ENCODE measurements around the gene SLC38A9. TPM values are rescaled to one million over a fixed set of nuclear protein-coding genes. Genes with fewer than 3 reads are reported as not detected.
A peak's percentile ranks its signal among the peaks of the same experiment; 100 is the strongest.

SLC38A9 gene
- total RNA-seq, 2 donors from 2014 or later: 14.8 to 20.8 TPM

- Histone ChIP-seq H3K27me3 (replicated peaks; ENCODE audit: insufficient read depth) (no peaks in the 10 kb centered on the region), H3K4me3 (no peak overlapping the region), H3K36me3 (no peaks in the 10 kb centered on the region), H3K9me3 (no peaks in the 10 kb centered on the region), H3K27ac (peak overlapping the region in 1 of 2 donors; percentile 49), H3K4me1 (replicated peaks) (no peaks in the 10 kb centered on the region)
- no peak for DNase-seq (ENCODE audit: low spot score)
- intact Hi-C loops (cut with DNase I): no loop called here
- 74% methylated on average over 3 of the region's 3 CpGs for WGBS
- TF ChIP-seq CTCF (IDR thresholded peaks at IDR 0.05) (no peak), POLR2AphosphoS5 (IDR thresholded peaks at IDR 0.05) (no peak), POLR2A (IDR thresholded peaks at IDR 0.05) (no peak)
Measured at GRCh38 chr5:55584398-55585205, 127.5 kb downstream of the SLC38A9 start.

GRCh38 chr5:55583578-55583977 lies 128.5 kb downstream of the SLC38A9 start:
- no peak for DNase-seq (ENCODE audit: low spot score)
- no peaks in the 10 kb centered on the region for H3K4me1 ChIP-seq (replicated peaks)
- H3K27ac ChIP-seq: no peak overlapping the region
- no peak overlapping the region for H3K4me3 ChIP-seq
- H3K36me3 ChIP-seq: no peaks in the 10 kb centered on the region
- no peak for TF ChIP-seq POLR2A (IDR thresholded peaks at IDR 0.05)
- TF ChIP-seq POLR2AphosphoS5 (IDR thresholded peaks at IDR 0.05): no peak
- no peak for TF ChIP-seq CTCF (IDR thresholded peaks at IDR 0.05)
- 90% methylated on average over 9 of the region's 9 CpGs for WGBS
- no peaks in the 10 kb centered on the region for H3K27me3 ChIP-seq (replicated peaks; ENCODE audit: insufficient read depth)
- no peaks in the 10 kb centered on the region for H3K9me3 ChIP-seq
- intact Hi-C loops (cut with DNase I): no loop called here

GRCh38 chr5:55582256-55582655 lies 129.9 kb downstream of the SLC38A9 start:
- H3K4me3 ChIP-seq: no peak overlapping the region
- no peak for TF ChIP-seq CTCF (IDR thresholded peaks at IDR 0.05)
- TF ChIP-seq POLR2A (IDR thresholded peaks at IDR 0.05): no peak
- no peak for TF ChIP-seq POLR2AphosphoS5 (IDR thresholded peaks at IDR 0.05)
- peaks cover 3% of the 10 kb centered on the region for H3K4me1 ChIP-seq (replicated peaks)
- DNase-seq (ENCODE audit: low spot score): no peak
- H3K27me3 ChIP-seq (replicated peaks; ENCODE audit: insufficient read depth): no peaks in the 10 kb centered on the region
- H3K27ac ChIP-seq: peak overlapping the region in 1 of 2 donors; percentile 1
- H3K36me3 ChIP-seq: no peaks in the 10 kb centered on the region
- WGBS: 51% methylated on average over 2 of the region's 2 CpGs
- intact Hi-C loops (cut with DNase I): no loop called here
- H3K9me3 ChIP-seq: no peaks in the 10 kb centered on the region

GRCh38 chr5:55580042-55580441 lies 132.1 kb downstream of the SLC38A9 start:
- H3K27me3 ChIP-seq (replicated peaks; ENCODE audit: insufficient read depth): no peaks in the 10 kb centered on the region
- TF ChIP-seq POLR2AphosphoS5 (IDR thresholded peaks at IDR 0.05) (no peak), CTCF (IDR thresholded peaks at IDR 0.05) (no peak), POLR2A (IDR thresholded peaks at IDR 0.05) (no peak)
- peaks cover 8% of the 10 kb centered on the region for H3K4me1 ChIP-seq (replicated peaks)
- intact Hi-C loops (cut with DNase I): no loop called here
- DNase-seq (ENCODE audit: low spot score): no peak
- H3K9me3 ChIP-seq: no peaks in the 10 kb centered on the region
- no peaks in the 10 kb centered on the region for H3K36me3 ChIP-seq
- no peak overlapping the region for H3K4me3 ChIP-seq
- WGBS: 95% methylated on average over 6 of the region's 6 CpGs
- H3K27ac ChIP-seq: no peak overlapping the region

- TF ChIP-seq POLR2AphosphoS5 (IDR thresholded peaks at IDR 0.05): no peak
- no peak for TF ChIP-seq POLR2A (IDR thresholded peaks at IDR 0.05)
- no peak for TF ChIP-seq CTCF (IDR thresholded peaks at IDR 0.05)
- Histone ChIP-seq H3K27me3 (replicated peaks; ENCODE audit: insufficient read depth) (no peaks in the 10 kb centered on the region), H3K36me3 (no peaks in the 10 kb centered on the region), H3K4me3 (no peak overlapping the region), H3K9me3 (no peaks in the 10 kb centered on the region), H3K4me1 (replicated peaks) (peaks cover 8% of the 10 kb centered on the region), H3K27ac (no peak overlapping the region)
- intact Hi-C loops (cut with DNase I): no loop called here
- no peak for DNase-seq (ENCODE audit: low spot score)
Measured at GRCh38 chr5:55578771-55579170, 133.4 kb downstream of the SLC38A9 start.

Measured in prostate gland (tissue), 2 donors.